G401 (cell line): ENCODE measurements around the gene JPH2. TPM values are rescaled to one million over a fixed set of nuclear protein-coding genes. Genes with fewer than 3 reads are reported as not detected.

Experiments used
- DNase-seq: peaks from one replicate; pipeline ENCODE4 v3.0.0-alpha.2; 2015; ENCODE audit warnings: low spot score
- in situ Hi-C: cut with HindIII; loops from 2 replicates; pipeline ENCODE4 v1.10.0; 2016; ENCODE audit warnings: low sequenced_read_pairs, mixed read lengths
- total RNA-seq: library from RNA; depleted of rRNA; stranded (reverse); fragments of >200 nt; shearing (Covaris generic); gene quantifications from 2 replicates; pipeline ENCODE4 v1.2.3, GENCODE V29; 2014; rRNA removed

Gene JPH2
- total RNA-seq, 1 experiment from 2014 or later: 0.24 TPM

GRCh38 chr20:44071526-44072111 is 115.4 kb downstream of the JPH2 start:
- DNase-seq: no peak
- in situ Hi-C loops: no loop called here

GRCh38 chr20:44071057-44071456 is 115.9 kb downstream of the JPH2 start:
- DNase-seq: no peak
- in situ Hi-C loops: no loop called here

DNA sequence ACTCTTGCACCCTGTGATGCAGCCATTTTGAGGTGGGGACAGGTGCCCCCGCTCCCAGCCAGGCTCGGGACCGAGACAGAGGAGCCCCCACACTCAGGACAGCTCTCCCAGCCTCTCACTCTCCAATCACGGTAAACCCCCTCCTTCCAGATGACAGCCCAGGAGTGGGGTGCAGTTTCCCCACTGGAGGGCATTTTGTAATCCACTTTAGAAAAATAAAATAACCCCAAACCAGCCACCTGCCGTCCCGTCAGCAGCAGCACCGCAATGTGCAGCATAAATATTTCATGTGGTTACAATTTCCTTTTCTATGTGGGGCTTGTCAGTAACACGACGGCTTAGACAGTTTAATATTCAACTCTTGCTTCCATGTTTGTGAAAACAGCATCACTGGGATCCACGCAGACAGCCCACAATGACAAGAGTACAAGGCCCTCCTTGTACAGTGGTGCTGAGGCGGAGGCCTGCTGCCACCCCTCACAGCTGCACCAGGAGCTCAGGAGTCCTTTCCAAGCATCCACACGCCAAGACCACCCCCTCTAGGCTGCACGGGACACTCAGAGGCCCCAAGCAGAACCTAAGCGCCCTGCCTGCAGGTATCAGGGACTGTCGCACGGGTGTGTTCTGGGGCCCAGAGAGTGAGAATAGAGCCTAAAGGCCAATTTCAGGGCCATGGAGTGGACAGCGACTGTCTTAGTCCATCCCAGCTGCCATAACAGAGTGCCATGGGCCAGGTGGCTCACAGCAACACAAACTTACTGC is 116.7 kb downstream of the JPH2 start:
- in situ Hi-C loops: no loop called here
- DNase-seq: no peak

GRCh38 chr20:44069203-44070011 is 117.6 kb downstream of the JPH2 start:
- in situ Hi-C loops: no loop called here
- DNase-seq: no peak

- in situ Hi-C loops: no loop called here
- DNase-seq: no peak
These were observed 118.4 kb downstream of the JPH2 start for GRCh38 chr20:44068316-44069201.

DNA sequence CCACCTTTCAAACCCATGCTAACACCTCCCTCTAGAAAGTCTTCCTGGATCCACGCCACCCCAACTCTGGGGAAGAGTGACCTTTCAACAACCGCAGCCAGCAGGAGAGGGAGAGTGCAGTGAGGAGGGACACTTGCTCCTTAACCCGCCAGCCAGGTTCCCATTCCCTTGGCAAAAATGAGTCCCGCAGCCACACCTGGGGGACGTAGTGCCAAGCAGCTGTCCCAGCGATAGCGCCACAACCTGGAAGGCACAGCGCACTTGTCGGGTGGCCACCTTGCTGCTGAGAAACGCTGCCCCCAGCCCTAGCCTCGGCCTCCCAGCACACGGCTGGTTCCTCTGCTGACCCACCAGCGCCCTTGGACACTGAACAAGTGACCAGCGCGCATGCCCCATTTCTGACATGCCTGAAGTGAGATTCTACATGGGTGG is 119.3 kb downstream of the JPH2 start:
- in situ Hi-C loops: no loop called here
- no peak for DNase-seq

DNA sequence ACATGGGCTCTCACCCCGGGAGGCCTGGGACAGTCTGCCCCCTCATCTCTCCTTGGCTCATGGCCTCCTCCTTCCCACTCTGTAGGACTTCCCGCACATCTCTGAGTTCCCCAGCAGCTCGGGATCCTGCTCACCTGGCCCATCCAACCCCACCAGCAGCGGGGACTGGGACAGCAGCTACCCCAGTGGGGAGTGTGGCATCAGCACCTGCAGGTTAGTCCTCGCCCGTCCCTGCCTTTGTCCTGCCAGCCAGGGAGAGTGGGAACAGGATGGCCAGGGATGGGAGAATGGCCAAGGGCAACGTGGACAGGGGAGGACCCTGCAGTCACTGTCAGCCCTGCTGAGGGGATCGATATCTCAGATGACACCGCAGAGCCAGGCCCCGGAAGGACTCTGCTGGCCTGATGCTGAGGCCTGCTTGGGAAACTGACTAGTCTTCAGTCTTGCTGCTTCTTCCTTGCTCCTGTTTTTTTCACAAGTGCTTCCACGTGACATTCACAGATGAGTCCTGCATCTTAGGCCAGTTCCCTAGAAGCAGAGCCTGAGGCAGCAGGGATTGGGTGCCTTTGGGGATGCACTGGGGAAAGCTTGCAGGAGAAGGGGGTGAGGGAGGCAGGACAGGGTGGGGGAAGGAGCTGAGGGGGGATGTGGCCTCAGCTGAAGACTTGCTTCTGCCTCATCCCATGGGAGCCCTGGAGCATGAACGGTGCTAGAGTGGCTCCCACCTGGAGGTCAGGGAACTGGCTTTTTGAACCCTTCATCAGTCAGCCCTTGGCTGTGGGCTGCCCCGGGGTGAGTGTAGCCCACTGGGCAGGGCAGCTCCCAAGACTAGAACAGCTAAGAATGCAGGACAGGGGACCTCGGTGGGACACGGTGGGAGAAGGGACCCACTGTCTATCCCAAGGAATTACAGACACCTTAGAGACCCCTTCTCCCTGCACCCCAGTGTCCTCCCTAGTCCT is 120.1 kb downstream of the JPH2 start:
- DNase-seq: no peak
- in situ Hi-C loops: no loop called here

GRCh38 chr20:44065401-44066340 is 121.3 kb downstream of the JPH2 start:
- in situ Hi-C loops: no loop called here
- DNase-seq: no peak

DNA sequence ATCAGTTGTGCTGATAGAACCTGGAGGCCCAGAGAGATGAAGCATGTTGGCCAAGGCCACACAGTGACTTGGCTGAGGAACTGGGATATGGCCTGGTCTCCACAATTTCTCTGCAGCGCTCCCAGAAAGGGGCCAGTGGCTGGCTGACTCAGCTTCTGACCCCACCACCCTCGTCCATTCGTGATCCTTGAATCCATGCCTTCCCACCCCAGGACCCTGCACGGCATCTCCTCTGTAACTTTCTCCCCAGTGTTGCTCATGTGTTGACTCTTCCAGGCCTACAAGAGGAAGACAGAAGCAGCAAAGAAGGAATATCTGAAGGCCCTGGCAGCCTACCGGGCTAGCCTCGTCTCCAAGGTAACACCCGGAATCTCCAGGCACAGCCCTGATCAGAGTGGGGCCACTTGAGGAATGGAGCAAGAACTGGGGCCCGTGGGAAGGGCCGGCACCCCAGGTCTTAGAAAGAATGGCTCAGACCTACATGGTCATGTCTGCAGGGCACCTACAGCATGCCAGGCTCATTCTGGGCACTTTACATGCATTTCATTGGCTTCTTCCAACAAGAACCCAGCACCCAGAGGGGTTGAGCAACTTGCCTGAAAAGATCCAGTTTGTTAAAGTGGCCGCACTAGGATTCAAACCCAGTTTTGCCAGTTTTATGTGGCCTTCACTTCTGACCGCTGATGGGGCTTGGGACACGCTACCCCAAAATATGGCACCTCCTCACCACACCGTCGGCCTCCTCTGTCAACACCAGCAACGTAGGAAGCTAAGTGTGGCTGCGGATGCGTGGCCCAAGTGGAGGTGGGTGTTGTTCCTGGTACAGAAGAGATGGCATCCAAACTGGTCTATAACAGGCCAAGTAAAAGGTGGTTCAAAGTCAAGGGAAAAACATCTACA is 122.2 kb downstream of the JPH2 start:
- DNase-seq: no peak
- in situ Hi-C loops: no loop called here

Other genes starting within 250 kb of the JPH2 start
- gene OSER1, start 23.6 kb upstream of the JPH2 start, total RNA-seq: 39.2 and 39.8 TPM in 2 replicates
- gene GDAP1L1, start 60.1 kb upstream of the JPH2 start, total RNA-seq: not detected in 2 replicates
- gene FITM2, start 124.0 kb upstream of the JPH2 start, total RNA-seq: 2.5 and 4.3 TPM in 2 replicates
- gene R3HDML, start 149.9 kb upstream of the JPH2 start, total RNA-seq: not detected in 2 replicates
- 0.06 and 0.17 TPM in 2 replicates for gene HNF4A, start 168.5 kb upstream of the JPH2 start, total RNA-seq